ENCODE results near the gene FOXN3. TPM values are rescaled to one million over a fixed set of nuclear protein-coding genes. Genes with fewer than 3 reads are reported as not detected.

FOXN3 gene
- polyA plus RNA-seq, 1 donor from 2014 or later, result 10.3 TPM

DNA sequence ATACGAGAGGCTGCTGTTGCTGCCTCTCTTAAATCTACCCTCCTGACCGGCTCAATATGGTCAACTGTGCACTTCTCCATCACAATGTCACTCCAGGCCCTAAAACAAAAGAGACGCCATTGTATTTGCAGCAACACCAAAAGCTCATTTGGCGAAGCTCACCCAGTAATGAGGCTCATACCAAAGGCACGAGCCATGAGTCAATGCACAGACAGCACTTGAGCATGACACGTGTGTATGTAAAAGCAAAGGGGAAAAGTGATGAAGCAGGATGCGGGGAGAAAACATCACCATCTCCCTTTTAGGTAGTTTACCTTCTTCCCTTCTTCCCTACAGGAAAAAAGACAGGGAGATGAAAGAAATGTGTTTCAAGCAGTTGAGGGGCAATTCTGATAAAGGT lies 150.3 kb downstream of the FOXN3 start:
- Histone ChIP-seq H3K27ac (ENCODE audit: low read length) (no peak overlapping the region), H3K4me3 (ENCODE audit: low read length) (no peak overlapping the region), H3K9me2 (ENCODE audit: insufficient read depth, low read length) (no peaks in the 10 kb centered on the region), H3K27me3 (ENCODE audit: insufficient read depth, low read depth, low read length) (no peaks in the 10 kb centered on the region), H3F3A (ENCODE audit: insufficient read depth, low read length, poor library complexity, severe bottlenecking) (no peaks in the 10 kb centered on the region), H3K4me2 (ENCODE audit: low read length) (no peak overlapping the region), H3K9ac (ENCODE audit: low read length) (no peak overlapping the region), H3K9me3 (ENCODE audit: low read length) (no peaks in the 10 kb centered on the region), H4K20me1 (ENCODE audit: insufficient read depth) (no peaks in the 10 kb centered on the region), H3K36me3 (ENCODE audit: insufficient read depth, low read length) (no peaks in the 10 kb centered on the region), H2AFZ (ENCODE audit: low read depth, low read length) (no peak overlapping the region), H3K79me2 (replicated peaks; ENCODE audit: insufficient read depth, low read length) (no peaks in the 10 kb centered on the region)
- TF ChIP-seq, protein P1, sequence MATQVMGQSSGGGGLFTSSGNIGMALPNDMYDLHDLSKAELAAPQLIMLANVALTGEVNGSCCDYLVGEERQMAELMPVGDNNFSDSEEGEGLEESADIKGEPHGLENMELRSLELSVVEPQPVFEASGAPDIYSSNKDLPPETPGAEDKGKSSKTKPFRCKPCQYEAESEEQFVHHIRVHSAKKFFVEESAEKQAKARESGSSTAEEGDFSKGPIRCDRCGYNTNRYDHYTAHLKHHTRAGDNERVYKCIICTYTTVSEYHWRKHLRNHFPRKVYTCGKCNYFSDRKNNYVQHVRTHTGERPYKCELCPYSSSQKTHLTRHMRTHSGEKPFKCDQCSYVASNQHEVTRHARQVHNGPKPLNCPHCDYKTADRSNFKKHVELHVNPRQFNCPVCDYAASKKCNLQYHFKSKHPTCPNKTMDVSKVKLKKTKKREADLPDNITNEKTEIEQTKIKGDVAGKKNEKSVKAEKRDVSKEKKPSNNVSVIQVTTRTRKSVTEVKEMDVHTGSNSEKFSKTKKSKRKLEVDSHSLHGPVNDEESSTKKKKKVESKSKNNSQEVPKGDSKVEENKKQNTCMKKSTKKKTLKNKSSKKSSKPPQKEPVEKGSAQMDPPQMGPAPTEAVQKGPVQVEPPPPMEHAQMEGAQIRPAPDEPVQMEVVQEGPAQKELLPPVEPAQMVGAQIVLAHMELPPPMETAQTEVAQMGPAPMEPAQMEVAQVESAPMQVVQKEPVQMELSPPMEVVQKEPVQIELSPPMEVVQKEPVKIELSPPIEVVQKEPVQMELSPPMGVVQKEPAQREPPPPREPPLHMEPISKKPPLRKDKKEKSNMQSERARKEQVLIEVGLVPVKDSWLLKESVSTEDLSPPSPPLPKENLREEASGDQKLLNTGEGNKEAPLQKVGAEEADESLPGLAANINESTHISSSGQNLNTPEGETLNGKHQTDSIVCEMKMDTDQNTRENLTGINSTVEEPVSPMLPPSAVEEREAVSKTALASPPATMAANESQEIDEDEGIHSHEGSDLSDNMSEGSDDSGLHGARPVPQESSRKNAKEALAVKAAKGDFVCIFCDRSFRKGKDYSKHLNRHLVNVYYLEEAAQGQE (IDR thresholded peaks at IDR 0.05; ENCODE audit: borderline replicate concordance), result no peak
- TF ChIP-seq EP300 (conservative IDR thresholded peaks at IDR 0.05; ENCODE audit: poor library complexity, severe bottlenecking), result no peak

DNA sequence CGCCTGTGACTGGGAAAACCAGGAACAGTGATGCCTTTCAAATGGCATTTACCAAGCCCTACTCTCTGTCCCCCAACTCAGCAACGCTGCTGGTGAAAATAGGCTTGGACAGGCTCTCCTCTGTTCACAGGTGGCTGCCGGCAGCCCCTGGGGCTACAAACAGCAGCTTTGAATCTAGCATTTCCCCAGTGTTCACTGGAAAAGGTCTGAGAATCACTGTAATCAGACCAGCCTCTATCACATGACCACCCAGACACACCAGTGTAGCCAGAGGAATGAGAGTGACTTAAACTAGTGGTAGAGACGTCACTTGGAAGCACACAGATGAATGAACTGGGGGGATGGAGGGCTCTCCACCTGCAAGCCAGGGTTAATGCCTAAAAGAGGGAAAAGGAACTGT lies 151.8 kb downstream of the FOXN3 start:
- H3K9me2 ChIP-seq (ENCODE audit: insufficient read depth, low read length), result no peaks in the 10 kb centered on the region
- H3K79me2 ChIP-seq (replicated peaks; ENCODE audit: insufficient read depth, low read length), result no peaks in the 10 kb centered on the region
- no peak overlapping the region for H3K4me3 ChIP-seq (ENCODE audit: low read length)
- no peak overlapping the region for H2AFZ ChIP-seq (ENCODE audit: low read depth, low read length)
- no peak overlapping the region for H3K9ac ChIP-seq (ENCODE audit: low read length)
- H4K20me1 ChIP-seq (ENCODE audit: insufficient read depth), result no peaks in the 10 kb centered on the region
- H3F3A ChIP-seq (ENCODE audit: insufficient read depth, low read length, poor library complexity, severe bottlenecking), result no peaks in the 10 kb centered on the region
- H3K9me3 ChIP-seq (ENCODE audit: low read length), result no peaks in the 10 kb centered on the region
- H3K36me3 ChIP-seq (ENCODE audit: insufficient read depth, low read length), result no peaks in the 10 kb centered on the region
- no peak overlapping the region for H3K4me2 ChIP-seq (ENCODE audit: low read length)
- TF ChIP-seq EZH2 (IDR thresholded peaks at IDR 0.05; ENCODE audit: borderline replicate concordance, insufficient read depth, low read length, poor library complexity, severe bottlenecking), result no peak
- no peak for TF ChIP-seq TAF1 (IDR thresholded peaks at IDR 0.05; ENCODE audit: low read depth)
- no peak for TF ChIP-seq SMC3 (conservative IDR thresholded peaks at IDR 0.05; ENCODE audit: poor library complexity)
- TF ChIP-seq, protein P2, sequence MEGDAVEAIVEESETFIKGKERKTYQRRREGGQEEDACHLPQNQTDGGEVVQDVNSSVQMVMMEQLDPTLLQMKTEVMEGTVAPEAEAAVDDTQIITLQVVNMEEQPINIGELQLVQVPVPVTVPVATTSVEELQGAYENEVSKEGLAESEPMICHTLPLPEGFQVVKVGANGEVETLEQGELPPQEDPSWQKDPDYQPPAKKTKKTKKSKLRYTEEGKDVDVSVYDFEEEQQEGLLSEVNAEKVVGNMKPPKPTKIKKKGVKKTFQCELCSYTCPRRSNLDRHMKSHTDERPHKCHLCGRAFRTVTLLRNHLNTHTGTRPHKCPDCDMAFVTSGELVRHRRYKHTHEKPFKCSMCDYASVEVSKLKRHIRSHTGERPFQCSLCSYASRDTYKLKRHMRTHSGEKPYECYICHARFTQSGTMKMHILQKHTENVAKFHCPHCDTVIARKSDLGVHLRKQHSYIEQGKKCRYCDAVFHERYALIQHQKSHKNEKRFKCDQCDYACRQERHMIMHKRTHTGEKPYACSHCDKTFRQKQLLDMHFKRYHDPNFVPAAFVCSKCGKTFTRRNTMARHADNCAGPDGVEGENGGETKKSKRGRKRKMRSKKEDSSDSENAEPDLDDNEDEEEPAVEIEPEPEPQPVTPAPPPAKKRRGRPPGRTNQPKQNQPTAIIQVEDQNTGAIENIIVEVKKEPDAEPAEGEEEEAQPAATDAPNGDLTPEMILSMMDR (IDR thresholded peaks at IDR 0.05; ENCODE audit: poor library complexity, severe bottlenecking), result no peak
- no peak for TF ChIP-seq EP300 (conservative IDR thresholded peaks at IDR 0.05; ENCODE audit: poor library complexity, severe bottlenecking)
- TF ChIP-seq, protein P1 (IDR thresholded peaks at IDR 0.05; ENCODE audit: borderline replicate concordance), result no peak
- no peak for TF ChIP-seq POLR2AphosphoS5 (IDR thresholded peaks at IDR 0.05)
- TF ChIP-seq MXI1 (conservative IDR thresholded peaks at IDR 0.05; ENCODE audit: poor library complexity, severe bottlenecking), result no peak
- no peak overlapping the region for H3K27ac ChIP-seq (ENCODE audit: low read length)
- H3K27me3 ChIP-seq (ENCODE audit: insufficient read depth, low read depth, low read length), result no peaks in the 10 kb centered on the region

Data from neural cell (in vitro differentiated cells).